Measurements from ENCODE around the gene CDK7.
"Not testable (repeated sequence)": the region's sequence is repeated elsewhere in the genome, so short reads cannot be mapped to it uniquely, and the experiment has no call there.

Gene CDK7

DNA sequence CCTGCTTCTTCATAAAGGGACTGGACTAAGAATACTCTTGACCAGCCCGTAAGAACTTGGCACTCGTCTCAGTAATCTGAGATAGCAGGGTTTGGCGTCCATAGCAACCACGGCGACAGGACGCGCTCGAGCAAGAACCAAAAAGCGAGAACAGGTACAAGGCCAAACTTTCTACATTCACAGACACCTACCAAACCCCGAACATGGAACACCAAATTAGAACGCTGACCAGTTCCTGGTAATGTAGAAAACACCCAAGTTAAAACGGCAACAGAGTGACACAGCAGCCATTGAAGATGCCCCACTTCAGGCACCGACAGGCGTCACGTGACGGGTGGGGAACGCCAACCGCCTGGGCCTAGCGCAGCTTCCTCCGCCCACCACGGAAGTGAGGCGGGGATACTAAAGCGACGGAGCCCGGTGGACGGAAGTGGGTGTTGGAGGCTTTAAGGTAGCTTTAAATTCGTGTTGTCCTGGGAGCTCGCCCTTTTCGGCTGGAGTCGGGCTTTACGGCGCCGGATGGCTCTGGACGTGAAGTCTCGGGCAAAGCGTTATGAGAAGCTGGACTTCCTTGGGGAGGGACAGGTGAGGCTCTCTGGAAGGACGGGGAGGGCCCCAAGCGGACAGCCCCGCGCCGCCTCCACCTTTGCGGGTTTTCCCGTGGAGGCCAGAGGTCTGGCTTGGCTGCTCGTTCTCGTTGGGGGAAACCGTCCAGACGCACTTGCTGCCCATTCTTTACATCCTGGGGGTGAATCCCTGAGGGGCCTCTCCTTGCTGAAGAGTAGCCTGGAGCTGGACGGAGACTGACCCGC is at the start of gene CDK7:
TSS of gene CDK7 (plus strand) at position 430 of the 812 bp plus-strand sequence. CDS start at position 520, 90 bp downstream.
- peak; percentile 96 for DNase-seq

GRCh38 chr5:69187342-69187741 is 47.3 kb upstream of the CDK7 start:
- no peak for DNase-seq

GRCh38 chr5:69188811-69189161 is 45.9 kb upstream of the CDK7 start:
- DNase-seq = no peak

GRCh38 chr5:69189162-69190086 is 45.3 kb upstream of the CDK7 start, which contains the start of gene CENPH:
Gene CENPH (plus strand): TSS chr5:69189583. CDS start chr5:69189635, 52 bp downstream.
- DNase-seq = peak; percentile 97

DNA sequence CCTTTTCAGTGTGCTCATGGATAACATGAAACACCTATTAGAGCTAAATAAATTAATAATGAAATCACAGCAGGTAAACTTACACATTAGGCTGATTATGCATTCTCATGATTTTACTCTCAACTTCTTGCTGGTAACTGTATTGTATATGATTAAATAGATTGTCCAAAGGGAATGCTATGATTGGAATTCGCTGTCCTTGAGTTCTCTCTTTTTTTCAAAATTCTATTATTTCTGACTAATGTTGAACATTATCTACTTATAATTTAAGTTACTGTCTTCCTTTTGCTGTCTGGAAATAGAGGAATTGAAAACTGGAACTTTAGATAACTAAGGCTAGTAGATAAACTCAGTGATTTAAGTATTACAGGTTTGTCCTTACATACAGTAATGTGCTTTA is 32.2 kb upstream of the CDK7 start:
- DNase-seq = no peak

DNA sequence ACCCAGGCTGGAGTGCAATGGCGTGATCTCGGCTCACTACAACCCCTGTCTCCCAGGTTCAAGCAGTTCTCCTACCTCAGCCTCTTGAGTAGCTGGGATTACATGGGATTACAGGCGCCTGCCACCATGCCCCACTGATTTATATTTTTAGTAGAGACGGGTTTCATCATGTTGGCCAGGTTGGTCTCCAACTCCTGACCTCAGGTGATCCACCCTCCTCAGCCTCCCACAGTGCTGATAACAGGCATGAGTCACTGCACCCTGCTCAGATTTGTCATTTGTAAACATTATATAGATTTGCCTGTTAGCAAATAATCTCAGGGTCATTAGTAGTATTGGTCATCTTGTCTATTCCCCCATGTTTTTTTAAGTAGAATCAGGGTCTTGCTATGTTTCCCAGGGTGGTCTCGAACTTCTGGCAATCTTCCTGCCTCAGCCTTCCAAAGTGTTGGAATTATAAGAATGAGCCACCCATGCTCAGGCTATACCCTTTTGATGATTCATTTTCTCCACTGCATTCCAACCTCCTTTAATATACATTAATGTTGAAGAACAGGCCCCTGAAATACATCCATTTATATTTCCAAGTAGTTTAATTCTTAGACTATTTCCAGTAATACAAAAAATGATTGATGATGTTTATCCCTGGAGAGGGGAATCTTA is 28.0 kb upstream of the CDK7 start:
- no peak for DNase-seq

GRCh38 chr5:69209602-69210001 is 25.1 kb upstream of the CDK7 start:
- no peak for DNase-seq

GRCh38 chr5:69211200-69211599 is 23.5 kb upstream of the CDK7 start:
- no peak for DNase-seq

DNA sequence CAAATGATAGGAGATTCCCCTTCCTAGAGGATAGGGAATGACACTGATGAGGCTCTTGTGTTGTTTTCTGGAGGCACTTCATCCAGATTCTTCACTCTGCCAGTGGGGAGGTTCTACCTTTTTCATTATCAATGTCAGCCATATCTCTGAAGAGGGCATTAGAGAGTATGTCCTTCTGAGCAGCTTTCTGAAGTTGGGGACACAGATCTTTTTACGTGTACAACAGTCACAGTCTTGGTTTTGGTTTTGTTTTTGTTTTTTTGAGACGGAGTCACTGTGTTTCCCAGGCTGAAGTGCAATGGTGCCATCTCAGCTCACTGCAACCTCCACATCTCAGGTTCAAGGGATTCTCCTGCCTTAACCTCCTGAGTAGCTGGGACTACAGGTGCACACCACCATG is 22.7 kb upstream of the CDK7 start:
- DNase-seq = no peak

- DNase-seq = no peak
Observed at GRCh38 chr5:69213513-69214215, 21.0 kb upstream of the CDK7 start.

DNA sequence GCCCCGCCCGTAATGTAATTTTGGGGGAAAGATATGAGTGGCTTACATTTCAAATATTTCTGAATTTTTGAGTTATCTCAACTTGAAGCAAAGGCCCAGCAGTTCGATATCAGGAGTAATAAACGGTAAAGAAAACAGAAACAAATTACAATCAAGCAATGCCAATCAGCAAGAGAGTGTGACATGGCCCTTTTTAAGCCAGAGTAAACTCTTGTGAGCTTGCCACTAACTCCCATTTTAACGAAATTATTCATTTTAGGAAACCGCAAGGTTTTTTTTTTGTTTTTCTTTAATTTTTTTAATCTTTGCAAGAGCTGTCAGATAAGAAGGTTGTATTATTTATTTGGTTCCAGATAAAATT is 17.6 kb upstream of the CDK7 start:
- DNase-seq = no peak

- DNase-seq = peak; percentile 98
Observed at GRCh38 chr5:69217548-69218526, 16.8 kb upstream of the CDK7 start.

GRCh38 chr5:69219939-69220338 is 14.7 kb upstream of the CDK7 start:
- no peak for DNase-seq

DNA sequence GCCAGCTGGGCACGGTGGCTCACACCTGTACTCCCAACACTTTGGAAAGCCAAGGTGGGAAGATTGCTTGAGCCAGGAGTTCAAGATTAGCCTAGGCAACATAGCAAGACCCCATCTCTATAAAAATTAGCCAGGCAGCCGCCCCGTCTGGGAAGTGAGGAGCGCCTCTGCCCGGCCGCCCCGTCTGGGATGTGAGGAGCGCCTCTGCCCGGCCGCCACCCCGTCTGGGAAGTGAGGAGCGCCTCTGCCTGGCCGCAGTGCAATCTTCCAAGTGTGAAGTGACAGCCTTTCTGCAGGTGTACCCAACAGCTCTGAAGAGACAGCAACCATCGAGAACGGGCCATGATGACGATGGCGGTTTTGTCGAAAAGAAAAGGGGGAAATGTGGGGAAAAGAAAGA is 14.3 kb upstream of the CDK7 start:
- DNase-seq = not testable (repeated sequence)

GRCh38 chr5:69220833-69221232 is 13.9 kb upstream of the CDK7 start:
- not testable (repeated sequence) for DNase-seq

GRCh38 chr5:69224520-69224919 is 10.2 kb upstream of the CDK7 start:
- no peak for DNase-seq

GRCh38 chr5:69225860-69226259 is 8.8 kb upstream of the CDK7 start:
- DNase-seq = no peak

GRCh38 chr5:69230181-69230580 is 4.5 kb upstream of the CDK7 start:
- no peak for DNase-seq

- no peak for DNase-seq
Observed at GRCh38 chr5:69231281-69231680, 3.4 kb upstream of the CDK7 start.

- DNase-seq = no peak
Observed at GRCh38 chr5:69231851-69232250, 2.8 kb upstream of the CDK7 start.

- DNase-seq = not testable (repeated sequence)
Observed at GRCh38 chr5:69236733-69237132, 2.0 kb downstream of the CDK7 start.

All from femur (tissue), 1 donor.